Activated naive CD4-positive, alpha-beta T cell treated with anti-CD3 and anti-CD28 coated beads, Interleukin-2, amount 10 ng/mL, durations not matched to agents 7 days and 5 days (primary cell): Measurements from ENCODE around the gene CTSH.

Experiments used
- CTCF ChIA-PET: fragments of 350-600 bp; sonication (Branson Sonifier 250); formaldehyde crosslinking; loops from one replicate; lab custom pipeline; 2021; ENCODE audit warnings: antibody characterized with exemption; lab: Charles Lee
- DNase-seq: peaks from one replicate; pipeline ENCODE4 v3.0.0-alpha.2; 2020
- H3K27ac Mint-ChIP-seq: one replicate; pipeline ENCODE4 v1.8.0; 2021; ENCODE audit warnings: mild to moderate bottlenecking, moderate library complexity, mixed read lengths
- H3K27me3 Mint-ChIP-seq: one replicate; pipeline ENCODE4 v1.8.0; 2021; ENCODE audit warnings: mild to moderate bottlenecking, mixed read lengths
- H3K36me3 Mint-ChIP-seq: one replicate; pipeline ENCODE4 v1.8.0; 2021; ENCODE audit warnings: mixed read lengths
- H3K4me1 Mint-ChIP-seq: one replicate; pipeline ENCODE4 v1.8.0; 2021; ENCODE audit warnings: mixed read lengths
- H3K4me3 Mint-ChIP-seq: one replicate; pipeline ENCODE4 v1.8.0; 2021; ENCODE audit warnings: mild to moderate bottlenecking, moderate library complexity, mixed read lengths
- H3K9me3 Mint-ChIP-seq: one replicate; pipeline ENCODE4 v1.8.0; 2021; ENCODE audit warnings: mixed read lengths

Gene CTSH

GRCh38 chr15:78968114-78968513 lies 23.3 kb upstream of the CTSH start:
- no peaks in the 10 kb centered on the region for H3K4me1 Mint-ChIP-seq
- H3K9me3 Mint-ChIP-seq = no peaks in the 10 kb centered on the region
- no peaks in the 10 kb centered on the region for H3K36me3 Mint-ChIP-seq
- CTCF ChIA-PET = interaction anchor here (0.8 to 3.0 kb wide), 2 partner anchors 11 to 58 kb away, joined by 3 to 9 read pairs; no protein-coding TSS in a partner anchor
- H3K27me3 Mint-ChIP-seq = peaks cover 18% of the 10 kb centered on the region
- no peak for DNase-seq
- H3K27ac Mint-ChIP-seq = no peak overlapping the region
- H3K4me3 Mint-ChIP-seq = no peak overlapping the region

GRCh38 chr15:78960308-78960707 lies 15.5 kb upstream of the CTSH start:
- no peak overlapping the region for H3K27ac Mint-ChIP-seq
- H3K27me3 Mint-ChIP-seq = peaks cover 28% of the 10 kb centered on the region
- H3K36me3 Mint-ChIP-seq = no peaks in the 10 kb centered on the region
- CTCF ChIA-PET = interaction anchor here (1.8 kb wide), 1 partner anchor 19 kb away, joined by 9 read pairs; no protein-coding TSS in a partner anchor
- no peaks in the 10 kb centered on the region for H3K4me1 Mint-ChIP-seq
- no peak overlapping the region for H3K4me3 Mint-ChIP-seq
- H3K9me3 Mint-ChIP-seq = no peaks in the 10 kb centered on the region
- DNase-seq = no peak

GRCh38 chr15:78959360-78959759 lies 14.5 kb upstream of the CTSH start:
- H3K27me3 Mint-ChIP-seq = peaks cover 32% of the 10 kb centered on the region
- no peak overlapping the region for H3K4me3 Mint-ChIP-seq
- H3K27ac Mint-ChIP-seq = no peak overlapping the region
- no peaks in the 10 kb centered on the region for H3K9me3 Mint-ChIP-seq
- no peak for DNase-seq
- no peaks in the 10 kb centered on the region for H3K36me3 Mint-ChIP-seq
- H3K4me1 Mint-ChIP-seq = no peaks in the 10 kb centered on the region
- CTCF ChIA-PET = interaction anchor here (1.8 kb wide), 1 partner anchor 20 kb away, joined by 9 read pairs; no protein-coding TSS in a partner anchor

- H3K4me1 Mint-ChIP-seq = no peaks in the 10 kb centered on the region
- CTCF ChIA-PET = no interaction called here
- no peak overlapping the region for H3K4me3 Mint-ChIP-seq
- DNase-seq = no peak
- H3K36me3 Mint-ChIP-seq = no peaks in the 10 kb centered on the region
- H3K9me3 Mint-ChIP-seq = no peaks in the 10 kb centered on the region
- H3K27ac Mint-ChIP-seq = no peak overlapping the region
- H3K27me3 Mint-ChIP-seq = peaks cover 32% of the 10 kb centered on the region
These were observed 12.7 kb upstream of the CTSH start for GRCh38 chr15:78957416-78958093.

- no peak for DNase-seq
- Mint-ChIP-seq H3K36me3 (no peaks in the 10 kb centered on the region), H3K4me1 (no peaks in the 10 kb centered on the region), H3K4me3 (no peak overlapping the region), H3K27ac (no peak overlapping the region), H3K27me3 (peaks cover 30% of the 10 kb centered on the region), H3K9me3 (no peaks in the 10 kb centered on the region)
- CTCF ChIA-PET = no interaction called here
These were observed 12.1 kb upstream of the CTSH start for GRCh38 chr15:78956937-78957336.

GRCh38 chr15:78955355-78955754 lies 10.5 kb upstream of the CTSH start:
- CTCF ChIA-PET = no interaction called here
- Mint-ChIP-seq H3K27ac (no peak overlapping the region), H3K27me3 (peaks cover 29% of the 10 kb centered on the region), H3K4me3 (no peak overlapping the region), H3K4me1 (peaks cover 11% of the 10 kb centered on the region), H3K36me3 (no peaks in the 10 kb centered on the region), H3K9me3 (no peaks in the 10 kb centered on the region)
- no peak for DNase-seq

- no peak overlapping the region for H3K4me3 Mint-ChIP-seq
- H3K4me1 Mint-ChIP-seq = peaks cover 11% of the 10 kb centered on the region
- H3K9me3 Mint-ChIP-seq = no peaks in the 10 kb centered on the region
- DNase-seq = no peak
- CTCF ChIA-PET = no interaction called here
- no peaks in the 10 kb centered on the region for H3K36me3 Mint-ChIP-seq
- H3K27me3 Mint-ChIP-seq = peaks cover 38% of the 10 kb centered on the region
- H3K27ac Mint-ChIP-seq = no peak overlapping the region
These were observed 7.0 kb upstream of the CTSH start for GRCh38 chr15:78951841-78952238.

- Mint-ChIP-seq H3K27ac (no peak overlapping the region), H3K27me3 (peaks cover 45% of the 10 kb centered on the region), H3K4me3 (no peak overlapping the region), H3K4me1 (peaks cover 12% of the 10 kb centered on the region), H3K36me3 (no peaks in the 10 kb centered on the region), H3K9me3 (no peaks in the 10 kb centered on the region)
- CTCF ChIA-PET = no interaction called here
- no peak for DNase-seq
These were observed 6.3 kb upstream of the CTSH start for GRCh38 chr15:78950902-78951840.

GRCh38 chr15:78950343-78950742 lies 5.5 kb upstream of the CTSH start:
- no peak overlapping the region for H3K4me3 Mint-ChIP-seq
- no peaks in the 10 kb centered on the region for H3K36me3 Mint-ChIP-seq
- CTCF ChIA-PET = no interaction called here
- peaks cover 52% of the 10 kb centered on the region for H3K27me3 Mint-ChIP-seq
- DNase-seq = no peak
- no peaks in the 10 kb centered on the region for H3K9me3 Mint-ChIP-seq
- H3K4me1 Mint-ChIP-seq = peaks cover 14% of the 10 kb centered on the region
- H3K27ac Mint-ChIP-seq = no peak overlapping the region

GRCh38 chr15:78949461-78949860 lies 4.6 kb upstream of the CTSH start:
- CTCF ChIA-PET = no interaction called here
- DNase-seq = no peak
- H3K27ac Mint-ChIP-seq = no peak overlapping the region
- H3K4me1 Mint-ChIP-seq = peaks cover 17% of the 10 kb centered on the region
- H3K9me3 Mint-ChIP-seq = no peaks in the 10 kb centered on the region
- peaks cover 58% of the 10 kb centered on the region for H3K27me3 Mint-ChIP-seq
- H3K36me3 Mint-ChIP-seq = no peaks in the 10 kb centered on the region
- no peak overlapping the region for H3K4me3 Mint-ChIP-seq

- CTCF ChIA-PET = no interaction called here
- H3K27ac Mint-ChIP-seq = no peak overlapping the region
- peaks cover 32% of the 10 kb centered on the region for H3K4me1 Mint-ChIP-seq
- no peaks in the 10 kb centered on the region for H3K9me3 Mint-ChIP-seq
- DNase-seq = no peak
- H3K27me3 Mint-ChIP-seq = peaks cover 64% of the 10 kb centered on the region
- H3K36me3 Mint-ChIP-seq = peaks cover 4% of the 10 kb centered on the region
- H3K4me3 Mint-ChIP-seq = no peak overlapping the region
These were observed 2.7 kb upstream of the CTSH start for GRCh38 chr15:78947506-78947905.

- Mint-ChIP-seq H3K4me3 (peak overlapping the region; percentile 21), H3K27ac (no peak overlapping the region), H3K4me1 (peaks cover 33% of the 10 kb centered on the region), H3K9me3 (no peaks in the 10 kb centered on the region), H3K27me3 (peaks cover 61% of the 10 kb centered on the region), H3K36me3 (peaks cover 8% of the 10 kb centered on the region)
- DNase-seq = no peak
- CTCF ChIA-PET = no interaction called here
These were observed 1.6 kb upstream of the CTSH start for GRCh38 chr15:78946493-78946892.

GRCh38 chr15:78944202-78944625 lies 632 bp downstream of the CTSH start:
- Mint-ChIP-seq H3K4me3 (peak overlapping the region; percentile 84), H3K4me1 (peaks cover 34% of the 10 kb centered on the region), H3K27ac (peak overlapping the region; percentile 62), H3K36me3 (peaks cover 16% of the 10 kb centered on the region), H3K27me3 (peaks cover 52% of the 10 kb centered on the region), H3K9me3 (no peaks in the 10 kb centered on the region)
- DNase-seq = peak; percentile 27
- CTCF ChIA-PET = interaction anchor here (1.0 kb wide), 1 partner anchor 63 kb away, joined by 4 read pairs; no protein-coding TSS in a partner anchor

GRCh38 chr15:78943692-78944091 lies 1.2 kb downstream of the CTSH start:
- no peak for DNase-seq
- Mint-ChIP-seq H3K27ac (peak overlapping the region; percentile 64), H3K27me3 (peaks cover 52% of the 10 kb centered on the region), H3K4me3 (peak overlapping the region; percentile 84), H3K9me3 (no peaks in the 10 kb centered on the region), H3K36me3 (peaks cover 21% of the 10 kb centered on the region), H3K4me1 (peaks cover 40% of the 10 kb centered on the region)
- CTCF ChIA-PET = interaction anchor here (1.0 kb wide), 1 partner anchor 63 kb away, joined by 4 read pairs; no protein-coding TSS in a partner anchor
